ENCODE measurements around the gene NBR1. TPM values are rescaled to one million over a fixed set of nuclear protein-coding genes. Genes with fewer than 3 reads are reported as not detected.

The NBR1 gene
- total and polyA plus RNA-seq, 2 experiments from 2014 or later: 12.6 to 36.8 TPM

DNA sequence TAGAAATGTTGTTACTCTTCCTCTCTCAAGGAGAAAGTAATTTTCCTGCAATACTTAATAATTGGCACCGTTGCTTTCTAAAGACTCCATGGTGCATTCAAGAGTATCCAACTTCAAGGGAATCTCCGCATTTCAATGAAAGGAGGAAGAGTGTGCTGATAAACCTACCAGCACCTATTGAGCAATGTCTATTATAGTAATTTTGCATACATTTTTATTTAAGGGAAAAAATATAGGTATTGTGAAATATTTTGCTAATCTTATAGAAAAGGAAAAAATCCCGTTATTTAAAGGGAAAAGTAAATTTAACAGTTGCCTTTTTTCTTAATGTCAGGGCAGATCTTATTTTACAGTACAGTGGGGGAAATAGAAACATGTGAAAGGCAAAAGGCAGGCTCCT is 39.6 kb downstream of the NBR1 start (continued):
- TF ChIP-seq, protein P1, sequence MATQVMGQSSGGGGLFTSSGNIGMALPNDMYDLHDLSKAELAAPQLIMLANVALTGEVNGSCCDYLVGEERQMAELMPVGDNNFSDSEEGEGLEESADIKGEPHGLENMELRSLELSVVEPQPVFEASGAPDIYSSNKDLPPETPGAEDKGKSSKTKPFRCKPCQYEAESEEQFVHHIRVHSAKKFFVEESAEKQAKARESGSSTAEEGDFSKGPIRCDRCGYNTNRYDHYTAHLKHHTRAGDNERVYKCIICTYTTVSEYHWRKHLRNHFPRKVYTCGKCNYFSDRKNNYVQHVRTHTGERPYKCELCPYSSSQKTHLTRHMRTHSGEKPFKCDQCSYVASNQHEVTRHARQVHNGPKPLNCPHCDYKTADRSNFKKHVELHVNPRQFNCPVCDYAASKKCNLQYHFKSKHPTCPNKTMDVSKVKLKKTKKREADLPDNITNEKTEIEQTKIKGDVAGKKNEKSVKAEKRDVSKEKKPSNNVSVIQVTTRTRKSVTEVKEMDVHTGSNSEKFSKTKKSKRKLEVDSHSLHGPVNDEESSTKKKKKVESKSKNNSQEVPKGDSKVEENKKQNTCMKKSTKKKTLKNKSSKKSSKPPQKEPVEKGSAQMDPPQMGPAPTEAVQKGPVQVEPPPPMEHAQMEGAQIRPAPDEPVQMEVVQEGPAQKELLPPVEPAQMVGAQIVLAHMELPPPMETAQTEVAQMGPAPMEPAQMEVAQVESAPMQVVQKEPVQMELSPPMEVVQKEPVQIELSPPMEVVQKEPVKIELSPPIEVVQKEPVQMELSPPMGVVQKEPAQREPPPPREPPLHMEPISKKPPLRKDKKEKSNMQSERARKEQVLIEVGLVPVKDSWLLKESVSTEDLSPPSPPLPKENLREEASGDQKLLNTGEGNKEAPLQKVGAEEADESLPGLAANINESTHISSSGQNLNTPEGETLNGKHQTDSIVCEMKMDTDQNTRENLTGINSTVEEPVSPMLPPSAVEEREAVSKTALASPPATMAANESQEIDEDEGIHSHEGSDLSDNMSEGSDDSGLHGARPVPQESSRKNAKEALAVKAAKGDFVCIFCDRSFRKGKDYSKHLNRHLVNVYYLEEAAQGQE (IDR thresholded peaks at IDR 0.05; ENCODE audit: unreplicated experiment): no peak
- TF ChIP-seq ZNF331 (CRISPR knock-in tag; IDR thresholded peaks at IDR 0.05; ENCODE audit: low read depth) (no peak), STAT1 (IDR thresholded peaks at IDR 0.05; ENCODE audit: unreplicated experiment) (no peak)

DNA sequence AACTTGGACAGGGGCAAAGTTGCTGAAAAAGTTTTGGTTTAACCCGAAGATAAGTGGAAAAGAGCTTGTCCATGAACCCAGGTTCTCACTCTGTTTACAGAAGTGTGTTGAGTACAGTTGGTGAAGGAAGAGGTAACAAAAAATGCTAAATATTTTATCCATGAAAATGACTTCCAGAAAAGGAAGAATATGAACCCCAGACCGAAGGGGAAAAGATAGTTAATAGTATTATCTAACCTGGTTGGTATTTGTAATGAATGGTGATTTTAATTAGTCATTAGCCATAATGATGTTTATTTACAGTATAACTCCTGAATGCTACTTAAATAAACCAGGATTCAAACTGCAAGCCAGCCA is 40.1 kb downstream of the NBR1 start:
- Histone ChIP-seq H3K4me1 (ENCODE audit: insufficient read depth) (peaks cover 16% of the 10 kb centered on the region), H3K36me3 (ENCODE audit: insufficient read depth) (0 out of 2 replicates have a peak, but pooled peaks cover 6% of the 10 kb centered on the region), H3K79me2 (replicated peaks; ENCODE audit: insufficient read depth) (no peaks in the 10 kb centered on the region), H3F3A (replicated peaks; ENCODE audit: low read depth) (0 out of 2 replicates have a peak, but pooled peaks cover 4% of the 10 kb centered on the region), H3K27ac (ENCODE audit: low read depth) (peak overlapping the region; percentile 10), H3K9me2 (ENCODE audit: insufficient read depth) (no peaks in the 10 kb centered on the region), H4K20me1 (replicated peaks; ENCODE audit: insufficient read depth) (no peaks in the 10 kb centered on the region), H3K27me3 (ENCODE audit: insufficient read depth) (no peaks in the 10 kb centered on the region), H3K4me3 (peak overlapping the region; percentile 59), H2AFZ (peak overlapping the region; percentile 74), H3K4me2 (peak overlapping the region; percentile 78)
- H3K27ac Mint-ChIP-seq: no peak overlapping the region
- H3K9me3 Mint-ChIP-seq: no peaks in the 10 kb centered on the region; the same call in 2 of the 3 replicates
- H3K27me3 Mint-ChIP-seq (ENCODE audit: insufficient read depth, low read depth, poor library complexity): peaks cover 5% of the 10 kb centered on the region
- H3K4me3 Mint-ChIP-seq: peak overlapping the region; percentile 92
- TF ChIP-seq, protein P1 (IDR thresholded peaks at IDR 0.05; ENCODE audit: unreplicated experiment): no peak
- peaks cover 14% of the 10 kb centered on the region for H3K4me1 Mint-ChIP-seq
- ATAC-seq (no peak), DNase-seq (ENCODE audit: low spot score) (no peak)
- peaks cover 7% of the 10 kb centered on the region for H3K36me3 Mint-ChIP-seq (ENCODE audit: low read depth)

All from GM23338 (cell line).